ENCODE data around the gene PARP9.
A peak's percentile ranks its signal among the peaks of the same experiment; 100 is the strongest.
"Not testable (repeated sequence)": the region's sequence is repeated elsewhere in the genome, so short reads cannot be mapped to it uniquely, and the experiment has no call there.

Gene PARP9

GRCh38 chr3:122572940-122573412, 8.9 kb upstream of the PARP9 start:
- peak; percentile 84 to 86 for DNase-seq

GRCh38 chr3:122568755-122569154, 4.7 kb upstream of the PARP9 start:
- DNase-seq = no peak

- not testable (repeated sequence) for DNase-seq
These were observed 4.0 kb upstream of the PARP9 start for GRCh38 chr3:122568131-122568530.

- no peak for DNase-seq
These were observed 429 bp downstream of the PARP9 start for GRCh38 chr3:122563717-122564025.

- no peak for DNase-seq
These were observed 980 bp downstream of the PARP9 start for GRCh38 chr3:122562923-122563716.

- DNase-seq = peak; percentile 71 to 76
These were observed 3.4 kb downstream of the PARP9 start for GRCh38 chr3:122560680-122561079.

- DNase-seq = peak in 1 of 2 experiments; percentile 5
These were observed 4.2 kb downstream of the PARP9 start for GRCh38 chr3:122559906-122560305.

- no peak for DNase-seq
These were observed 5.5 kb downstream of the PARP9 start for GRCh38 chr3:122558605-122559004.

GRCh38 chr3:122557356-122557755, 6.7 kb downstream of the PARP9 start:
- DNase-seq = no peak

GRCh38 chr3:122555275-122556071, 8.6 kb downstream of the PARP9 start:
- no peak for DNase-seq

GRCh38 chr3:122553171-122553570, 10.9 kb downstream of the PARP9 start:
- no peak for DNase-seq

- DNase-seq = no peak
These were observed 15.5 kb downstream of the PARP9 start for GRCh38 chr3:122548619-122549018.

- no peak for DNase-seq
These were observed 16.0 kb downstream of the PARP9 start for GRCh38 chr3:122548076-122548475.

GRCh38 chr3:122546151-122546550, 17.9 kb downstream of the PARP9 start:
- no peak for DNase-seq

- DNase-seq = no peak
These were observed 25.1 kb downstream of the PARP9 start for GRCh38 chr3:122538956-122539490.

GRCh38 chr3:122536632-122537001, 27.5 kb downstream of the PARP9 start:
- no peak for DNase-seq

GRCh38 chr3:122535964-122536631, 28.0 kb downstream of the PARP9 start:
- DNase-seq = no peak

GRCh38 chr3:122533931-122534334, 30.2 kb downstream of the PARP9 start:
- DNase-seq = peak; percentile 69 to 80

GRCh38 chr3:122533480-122533879, 30.6 kb downstream of the PARP9 start:
- no peak for DNase-seq

- DNase-seq = no peak
These were observed 33.9 kb downstream of the PARP9 start for GRCh38 chr3:122530164-122530563.

GRCh38 chr3:122523317-122523716, 40.8 kb downstream of the PARP9 start:
- DNase-seq = no peak

GRCh38 chr3:122520861-122521260, 43.2 kb downstream of the PARP9 start:
- DNase-seq = no peak

GRCh38 chr3:122519693-122520092, 44.4 kb downstream of the PARP9 start:
- no peak for DNase-seq
